Kidney glomerular epithelial cell (primary cell): Measurements from ENCODE around the gene IGF2R.
"Not testable (repeated sequence)": the region's sequence is repeated elsewhere in the genome, so short reads cannot be mapped to it uniquely, and the experiment has no call there.

Source experiments
- DNase-seq: peaks from one replicate; lab custom pipeline; 2025; lab: John Stamatoyannopoulos, UW

IGF2R gene

DNA sequence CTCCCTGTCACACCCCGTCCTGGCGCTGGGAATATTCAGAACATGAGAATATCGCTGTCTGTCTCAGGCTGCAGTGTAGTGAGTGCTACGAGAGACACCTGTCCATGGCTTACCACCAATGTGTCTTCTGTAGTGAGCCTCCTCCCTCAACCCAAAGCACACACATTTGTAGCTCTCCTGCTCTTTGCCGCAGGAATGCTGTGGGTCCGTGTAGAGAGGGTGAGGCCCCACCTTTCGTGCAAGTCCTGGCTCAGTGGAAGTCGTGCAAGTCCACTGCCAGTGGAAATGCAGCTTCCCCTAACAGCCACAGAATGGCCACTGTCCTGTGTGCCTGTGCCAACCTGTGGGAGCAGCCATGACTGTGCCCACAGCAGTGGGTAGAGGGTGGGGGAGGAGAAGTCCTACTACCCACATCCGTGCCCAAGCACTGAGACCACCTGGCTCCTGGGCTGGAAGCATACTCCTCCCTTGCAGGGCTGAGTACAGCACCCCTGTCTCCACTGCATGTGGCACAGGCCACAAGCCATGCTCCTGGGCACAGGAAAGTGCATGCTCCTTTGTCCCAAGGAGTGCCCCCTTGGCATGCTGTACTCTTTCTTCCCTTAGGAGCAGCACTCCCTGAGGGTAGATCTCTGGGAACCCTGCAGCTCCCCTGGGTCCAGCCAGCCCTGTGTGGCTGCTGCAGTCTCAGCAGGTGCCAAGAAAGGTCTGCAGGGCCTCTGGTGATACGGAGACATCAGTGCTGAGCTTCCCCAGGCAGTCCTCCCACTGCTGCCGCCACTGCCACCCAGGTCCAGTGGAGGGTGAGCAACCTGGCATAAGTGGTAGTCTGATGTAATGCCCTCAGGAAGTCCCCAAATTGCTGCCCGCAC lies 28.0 kb downstream of the IGF2R start:
- no peak for DNase-seq

DNA sequence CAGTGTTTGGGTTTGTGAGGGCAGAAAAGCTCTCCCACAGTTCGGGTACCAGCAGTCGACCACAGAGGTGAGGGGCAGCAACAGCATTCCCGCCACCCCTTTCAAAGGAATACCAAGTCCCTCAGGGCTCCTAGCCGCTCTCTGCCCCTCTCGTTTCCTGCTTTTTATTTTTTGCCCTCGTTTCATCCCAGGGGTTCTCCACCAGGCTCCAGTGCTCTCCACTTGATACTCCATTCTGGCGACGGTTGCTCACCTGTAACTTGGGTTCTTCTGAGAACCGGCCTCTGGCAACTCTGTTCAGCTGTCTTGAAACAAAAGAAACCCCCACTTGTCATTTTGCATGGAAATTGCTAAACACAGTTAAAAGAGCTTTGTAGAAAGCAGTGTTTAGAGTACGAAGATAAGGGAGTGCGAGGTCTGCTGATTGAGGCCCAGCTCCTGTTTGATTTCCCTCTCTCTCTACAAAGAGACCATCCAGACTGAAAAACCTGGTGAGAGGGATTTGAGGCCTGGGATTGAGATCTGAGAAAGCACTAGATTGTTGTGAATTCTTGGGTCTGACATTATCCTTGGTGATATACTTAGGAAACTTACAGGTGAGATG lies 28.7 kb downstream of the IGF2R start:
- DNase-seq, result no peak

DNA sequence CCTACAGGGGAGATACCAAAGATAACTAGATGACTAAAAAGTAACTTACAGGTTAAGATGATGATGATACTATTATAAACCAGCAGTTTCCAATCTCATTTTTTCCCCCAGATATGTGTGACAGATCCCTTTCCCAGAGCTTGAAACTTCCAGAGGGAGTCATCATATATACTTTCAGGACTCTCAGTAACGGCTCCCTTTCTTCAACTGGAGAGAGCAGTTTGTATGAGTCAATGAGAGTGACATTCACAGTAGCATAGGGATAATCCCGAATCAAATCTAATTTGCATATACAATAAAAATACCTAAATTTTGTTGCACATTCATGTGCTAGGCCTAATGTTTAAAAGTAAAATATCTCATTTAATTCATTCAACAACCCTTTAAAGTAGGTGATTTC lies 29.7 kb downstream of the IGF2R start:
- DNase-seq, result no peak

DNA sequence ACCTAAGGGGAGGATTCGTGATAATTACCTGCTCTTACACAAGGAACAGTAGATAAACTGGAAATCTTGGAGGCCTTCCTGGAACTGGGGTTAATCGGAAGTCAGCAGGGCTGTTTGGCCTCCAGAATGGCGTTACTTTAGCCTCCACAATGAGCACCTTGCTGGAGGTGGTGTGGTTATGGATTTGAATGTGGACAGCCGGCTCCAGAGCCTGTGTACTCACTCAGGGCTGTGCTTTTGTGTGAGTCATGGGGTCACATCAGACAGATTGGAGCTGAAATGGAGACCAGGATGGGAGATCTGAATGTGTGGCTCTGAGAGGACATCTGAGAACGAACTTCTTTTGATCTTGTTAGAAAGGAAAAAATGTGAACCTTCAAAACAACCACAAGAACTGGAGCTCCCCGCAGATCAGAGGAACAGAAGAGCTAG lies 30.4 kb downstream of the IGF2R start:
- DNase-seq, result no peak

DNA sequence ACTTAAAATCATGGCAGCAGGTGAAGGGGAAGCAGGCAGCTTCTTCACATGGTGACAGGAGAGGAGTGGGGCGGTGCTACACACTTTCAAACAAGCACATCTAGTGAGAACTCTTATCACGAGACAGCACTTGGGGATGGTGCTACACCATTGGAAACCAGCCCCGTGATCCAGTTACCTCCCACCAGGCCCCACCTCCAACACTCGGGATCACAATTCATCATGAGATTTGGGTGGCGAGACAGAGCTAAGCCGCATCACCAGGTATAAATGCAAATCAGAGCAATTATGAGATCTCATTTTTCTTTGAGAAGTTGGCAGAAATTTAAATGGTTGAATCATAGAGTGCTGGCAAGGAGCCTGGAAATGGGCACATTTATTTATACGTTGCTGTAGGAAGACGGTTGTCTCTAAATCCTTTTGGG lies 31.4 kb downstream of the IGF2R start:
- no peak for DNase-seq

DNA sequence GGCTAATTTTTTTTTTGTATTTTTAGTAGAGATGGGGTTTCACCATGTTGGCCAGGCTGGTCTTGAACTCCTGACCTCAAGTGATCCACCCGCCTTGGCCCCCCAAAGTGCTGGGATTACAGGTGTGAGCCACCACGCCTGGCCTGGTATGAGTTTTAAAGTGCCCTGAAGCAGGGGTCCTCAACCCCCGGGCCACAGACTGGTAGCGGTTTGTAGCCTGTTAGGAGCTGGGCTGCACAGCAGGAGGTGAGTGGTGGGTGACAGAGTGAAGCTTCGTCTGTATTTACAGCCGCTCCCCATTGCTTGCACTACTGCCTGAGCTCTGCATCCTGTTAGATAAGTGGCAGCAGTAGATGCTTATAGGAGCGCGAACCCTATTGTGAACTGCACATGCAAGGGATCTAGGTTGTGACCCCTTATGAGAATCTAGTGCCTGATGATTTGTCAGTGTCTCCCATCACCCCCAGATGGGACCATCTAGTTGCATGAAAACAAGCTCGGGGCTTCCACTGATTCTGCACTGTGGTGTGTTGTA lies 32.1 kb downstream of the IGF2R start:
- DNase-seq, result not testable (repeated sequence)

DNA sequence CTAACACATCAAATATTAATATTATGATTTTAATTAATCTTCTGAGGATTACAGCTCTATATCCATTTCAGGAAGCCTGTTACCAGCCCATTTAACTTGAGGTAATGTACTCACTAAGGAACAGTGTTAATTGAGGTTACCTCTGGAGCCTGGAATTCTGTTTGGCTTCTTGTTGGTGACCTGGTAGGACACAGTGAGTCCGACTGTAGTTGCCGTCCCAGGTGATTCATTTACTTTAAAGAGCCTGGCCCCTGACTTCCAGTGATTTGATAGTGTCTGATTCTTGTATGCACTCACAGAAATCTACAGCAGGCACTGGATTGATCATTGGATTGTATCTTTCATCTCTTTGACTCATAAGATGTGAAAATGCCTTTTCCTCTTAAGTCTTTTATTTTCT lies 34.0 kb downstream of the IGF2R start:
- no peak for DNase-seq

DNA sequence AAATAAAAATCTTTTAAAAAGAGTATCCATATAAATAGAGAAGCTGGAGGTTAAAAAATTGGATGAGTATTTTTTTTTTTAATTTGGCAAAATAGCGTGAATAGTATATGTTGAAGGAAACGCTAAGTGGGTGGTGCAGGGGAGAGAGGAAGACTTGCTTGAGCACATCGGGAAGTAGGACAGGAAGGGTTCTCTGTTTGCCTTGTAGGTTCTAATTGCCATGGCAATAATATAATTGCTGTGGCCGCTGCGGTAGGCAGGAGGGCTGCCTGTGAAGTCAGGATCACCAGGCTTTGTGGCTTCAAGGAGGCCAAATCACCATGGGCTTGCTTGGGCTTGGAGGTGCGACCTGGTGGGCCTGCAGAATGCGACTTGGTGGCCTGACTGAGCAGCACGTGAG lies 35.1 kb downstream of the IGF2R start:
- no peak for DNase-seq

DNA sequence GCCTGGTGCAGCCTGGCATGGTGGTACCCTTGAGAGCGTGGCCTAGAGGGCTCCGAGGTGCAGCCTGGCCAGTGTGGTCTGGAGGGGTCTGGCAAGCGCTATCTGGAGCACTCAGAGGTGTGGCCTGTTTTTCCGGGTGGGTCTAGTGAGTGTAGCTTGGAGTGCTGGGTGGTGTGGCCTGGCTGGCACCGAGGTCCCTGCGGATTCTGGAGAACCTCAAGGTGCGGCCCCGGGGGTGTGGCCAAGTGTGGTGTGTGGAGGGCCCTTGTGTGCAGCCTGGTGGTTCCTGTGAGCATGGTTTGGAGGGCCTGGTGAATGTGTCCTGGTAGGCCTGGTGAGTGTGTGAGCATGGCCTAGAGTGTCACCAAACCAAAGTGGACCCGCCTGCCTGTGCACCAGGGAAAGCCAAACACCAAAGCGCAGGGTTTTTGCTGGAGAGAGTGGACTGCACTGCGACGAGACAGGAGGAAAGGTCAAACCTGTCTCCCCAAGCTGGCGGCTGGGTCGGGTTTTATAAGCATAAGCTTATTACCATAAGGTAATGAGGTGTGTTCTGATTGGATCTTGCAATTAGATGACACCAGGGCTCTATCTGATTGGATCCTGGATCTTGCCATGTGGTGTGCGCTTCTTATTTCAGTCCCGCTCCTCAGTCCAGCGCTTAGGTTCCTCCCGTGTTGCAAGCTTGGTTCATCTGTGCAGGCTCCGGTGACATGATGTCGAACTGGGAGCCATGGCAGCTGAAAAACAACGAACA lies 35.7 kb downstream of the IGF2R start:
- DNase-seq, result no peak

DNA sequence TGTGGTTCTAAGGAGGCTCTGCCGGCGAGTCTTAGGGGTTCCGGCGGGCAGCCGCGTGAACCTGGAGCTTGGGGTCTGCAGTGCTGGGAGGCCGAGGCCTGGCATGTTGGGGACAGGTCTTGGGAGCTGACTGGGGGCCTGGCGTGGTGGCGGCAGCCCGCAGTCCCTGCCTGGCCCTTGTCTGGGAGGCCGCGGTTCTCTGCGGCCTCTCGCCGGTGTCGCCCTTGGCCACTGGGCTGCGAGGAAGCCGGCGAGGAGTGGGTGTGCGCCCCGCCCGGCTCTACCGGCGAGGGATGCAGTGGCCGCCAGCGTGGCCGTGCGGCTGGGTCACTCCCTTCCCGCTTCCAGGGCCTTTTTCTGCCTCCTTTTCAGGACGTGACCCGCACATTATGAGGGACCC lies 36.3 kb downstream of the IGF2R start:
- no peak for DNase-seq

DNA sequence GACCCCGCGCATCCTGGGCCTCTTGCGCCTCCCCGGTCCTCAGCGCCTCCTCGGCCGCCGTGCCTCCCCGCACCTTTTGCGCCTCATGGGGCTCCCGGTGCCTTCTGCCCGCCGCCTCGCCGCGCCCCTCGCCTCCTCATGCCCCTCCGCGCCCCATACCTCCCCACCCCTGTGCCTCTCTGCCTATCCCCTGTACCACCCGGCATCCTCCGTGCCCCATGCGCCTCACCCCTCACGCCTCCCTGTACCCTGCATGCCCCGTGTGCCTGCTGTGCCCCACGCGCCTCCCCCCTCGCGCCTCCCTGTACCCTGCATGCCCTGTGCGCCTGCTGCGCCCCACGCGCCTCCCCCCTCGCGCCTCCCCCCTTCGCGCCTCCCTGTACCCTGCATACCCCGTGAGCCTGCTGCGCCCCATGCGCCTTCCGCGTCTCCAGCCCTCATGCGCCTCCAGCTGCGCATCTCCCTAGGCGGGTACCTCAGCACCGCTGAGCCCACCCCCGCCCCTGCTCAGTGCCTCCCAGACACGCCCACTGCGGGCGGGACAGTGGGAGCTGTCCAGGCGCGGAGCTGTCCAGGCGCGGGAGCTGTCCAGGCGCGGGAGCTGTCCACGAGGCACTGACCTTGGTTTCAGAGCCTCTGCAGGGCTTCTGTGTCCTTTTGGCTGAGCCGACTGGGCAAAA lies 37.1 kb downstream of the IGF2R start:
- DNase-seq, result no peak

DNA sequence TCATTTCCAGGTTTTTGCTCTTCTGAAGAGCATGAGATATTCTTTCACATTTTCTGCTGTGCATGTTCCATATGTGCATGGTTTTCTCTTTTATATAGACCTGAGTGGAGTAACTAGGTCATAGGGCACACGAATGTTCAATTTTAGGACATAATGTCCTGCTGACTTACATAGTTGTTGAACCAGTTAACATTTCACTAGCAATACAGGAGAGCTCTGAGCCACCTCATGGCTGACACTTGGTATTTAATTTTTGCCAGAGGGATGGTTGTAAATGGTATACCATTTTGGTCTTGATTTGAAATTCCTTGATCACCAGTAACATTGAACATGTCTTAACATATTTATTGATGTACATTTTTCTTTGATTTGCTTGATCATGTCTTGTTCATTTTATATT lies 38.3 kb downstream of the IGF2R start:
- DNase-seq, result no peak

DNA sequence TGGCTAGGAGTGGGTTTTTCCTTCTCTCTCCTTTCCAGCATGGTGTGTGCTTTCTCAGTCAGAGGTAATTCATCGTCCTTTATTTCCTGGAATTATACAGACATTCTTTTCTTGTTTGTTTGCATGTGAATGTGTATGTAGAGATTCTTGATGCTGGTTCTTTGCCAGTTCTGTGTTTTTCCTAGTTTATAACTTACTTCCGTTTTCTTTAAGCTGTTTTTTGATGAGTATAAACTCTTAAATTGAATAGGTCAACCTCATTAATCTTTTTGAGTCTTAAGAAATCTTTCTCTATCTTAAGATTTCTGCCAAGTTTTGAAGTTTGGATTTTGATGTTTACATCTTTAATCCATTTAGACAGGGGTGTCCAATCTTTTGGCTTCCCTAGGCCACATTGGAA lies 38.7 kb downstream of the IGF2R start:
- no peak for DNase-seq

DNA sequence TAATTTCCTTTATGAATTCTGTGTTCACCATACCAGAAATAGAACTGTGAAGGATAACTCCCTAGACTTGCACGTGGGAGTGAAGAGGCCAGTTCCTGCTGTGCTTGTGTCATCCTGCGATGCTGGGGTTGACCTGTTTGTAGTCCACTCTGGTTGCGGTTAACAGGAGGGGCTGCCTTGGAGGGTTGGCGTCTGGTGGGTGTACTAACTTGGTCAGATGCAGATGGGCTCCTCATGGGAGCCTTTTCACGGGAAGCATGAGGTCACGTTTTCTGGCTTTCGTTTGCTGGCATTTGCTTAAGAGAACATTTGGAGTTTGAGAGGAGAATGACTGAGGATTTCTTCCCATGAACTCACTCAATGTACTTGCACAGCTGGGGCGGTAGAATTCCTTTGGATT lies 41.2 kb downstream of the IGF2R start:
- no peak for DNase-seq

DNA sequence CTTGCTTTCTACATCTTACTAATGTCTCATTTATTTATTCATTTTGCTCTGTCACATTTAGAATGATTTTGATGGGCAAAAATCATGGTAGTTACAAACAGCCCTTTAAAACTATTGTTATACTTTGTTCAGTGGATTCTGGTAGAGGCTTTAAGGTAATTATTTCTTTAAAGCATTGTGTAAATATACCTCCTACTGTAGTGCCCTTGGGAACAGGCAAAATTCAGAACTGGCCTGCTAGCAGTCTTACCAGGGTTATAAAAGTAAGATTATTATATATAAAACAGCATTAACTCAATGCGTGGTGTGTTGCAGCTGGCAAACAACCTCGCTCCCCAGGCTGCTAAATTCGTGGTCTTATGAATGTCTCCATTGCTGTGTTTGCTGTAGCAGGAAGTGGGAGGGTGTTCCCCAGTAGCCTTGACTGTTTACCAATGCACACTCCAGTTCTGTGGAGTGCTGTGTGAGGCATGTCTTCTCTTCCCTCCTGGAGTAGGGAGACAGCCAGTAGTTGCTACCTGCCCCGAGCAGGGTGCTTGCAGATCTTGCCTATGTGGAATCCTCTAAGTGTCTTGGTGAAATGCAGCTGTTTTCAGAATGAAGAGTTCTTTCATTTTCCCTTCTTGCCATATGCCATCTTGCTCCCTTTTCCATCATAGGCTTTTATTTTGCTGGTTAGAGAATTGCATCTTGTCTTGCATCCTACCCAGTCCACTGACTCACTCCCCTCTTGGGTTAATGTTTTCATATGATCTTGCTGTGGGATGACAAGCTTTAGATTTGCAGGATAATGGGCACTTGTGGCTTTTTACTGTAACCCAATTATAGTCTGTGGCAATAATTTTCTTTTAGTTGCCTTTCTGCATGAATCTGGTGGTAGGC lies 45.3 kb downstream of the IGF2R start:
- no peak for DNase-seq

DNA sequence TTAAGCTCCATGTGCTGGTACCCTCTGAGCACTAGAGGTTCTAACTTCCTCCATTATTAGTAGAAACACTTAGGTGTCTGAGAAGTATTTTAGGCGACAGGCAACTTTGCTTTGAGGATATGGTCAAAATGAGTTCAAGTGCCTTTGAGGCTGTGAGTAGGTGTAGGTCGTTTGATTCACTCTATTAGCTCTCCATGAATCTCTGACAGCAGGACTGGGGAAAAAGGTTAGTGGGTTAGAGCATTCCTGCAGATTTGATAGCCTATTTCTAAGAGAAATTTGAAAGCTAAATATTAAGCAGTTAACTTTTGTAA lies 45.9 kb downstream of the IGF2R start:
- no peak for DNase-seq

DNA sequence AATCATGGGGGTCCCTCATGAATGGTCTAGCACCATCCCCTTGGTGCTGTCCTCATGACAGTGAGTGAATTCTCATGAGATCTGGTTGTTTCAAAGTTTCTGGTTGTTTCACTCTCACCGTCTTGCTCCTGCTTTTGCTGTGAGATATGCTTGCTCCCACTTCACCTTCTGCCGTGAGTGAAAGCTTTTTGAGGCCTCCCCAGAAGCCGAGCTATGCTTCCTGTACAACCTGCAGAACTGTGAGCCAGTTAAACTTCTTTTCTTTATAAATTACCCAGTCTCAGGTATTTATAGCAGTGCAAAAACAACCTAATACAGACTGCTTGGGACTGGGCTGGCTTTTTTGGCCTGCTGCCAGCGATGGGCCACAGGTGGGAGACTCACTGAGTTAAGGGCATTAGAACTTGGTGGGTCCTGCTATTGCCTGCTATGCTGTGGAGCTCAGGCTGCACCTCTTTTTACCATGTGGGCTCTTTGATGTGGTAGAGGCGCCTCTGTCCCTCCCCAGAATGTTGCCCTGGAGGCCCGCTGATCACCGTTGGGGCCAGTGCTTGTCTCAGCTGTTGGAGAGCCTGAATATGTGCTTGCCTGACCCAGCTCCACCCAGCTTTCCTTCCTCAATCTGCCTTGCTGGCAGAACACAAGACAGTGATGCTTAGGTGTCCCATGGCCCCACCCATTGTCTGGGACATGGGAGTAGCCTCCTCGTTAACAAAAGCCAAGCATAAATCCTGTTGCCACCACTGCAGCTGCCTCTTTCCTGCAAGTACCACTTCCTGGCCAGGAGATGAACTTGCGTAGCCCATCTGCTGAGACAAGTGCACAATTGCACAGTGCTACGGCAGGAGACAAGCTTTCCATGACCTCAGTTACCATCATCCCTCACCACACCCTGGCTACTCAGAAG lies 47.1 kb downstream of the IGF2R start:
- DNase-seq, result no peak

DNA sequence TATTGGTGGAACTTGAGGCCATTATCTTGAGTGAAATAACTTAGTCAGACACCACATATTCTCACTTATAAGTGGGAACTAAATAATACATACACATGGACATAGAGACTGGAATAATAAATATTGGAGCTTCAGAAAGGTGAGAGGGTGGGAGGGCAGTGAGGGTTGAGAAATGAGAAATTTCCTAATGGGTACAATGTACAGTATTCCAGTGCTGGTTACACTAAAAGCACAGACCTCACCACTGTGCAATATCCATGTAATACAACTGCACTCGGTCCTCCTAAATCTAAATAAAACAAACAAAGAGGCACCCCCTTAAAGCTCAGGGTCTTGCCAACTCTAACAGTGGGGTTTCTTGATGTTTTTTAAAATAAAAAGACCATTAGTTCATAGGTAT lies 53.2 kb downstream of the IGF2R start:
- no peak for DNase-seq

DNA sequence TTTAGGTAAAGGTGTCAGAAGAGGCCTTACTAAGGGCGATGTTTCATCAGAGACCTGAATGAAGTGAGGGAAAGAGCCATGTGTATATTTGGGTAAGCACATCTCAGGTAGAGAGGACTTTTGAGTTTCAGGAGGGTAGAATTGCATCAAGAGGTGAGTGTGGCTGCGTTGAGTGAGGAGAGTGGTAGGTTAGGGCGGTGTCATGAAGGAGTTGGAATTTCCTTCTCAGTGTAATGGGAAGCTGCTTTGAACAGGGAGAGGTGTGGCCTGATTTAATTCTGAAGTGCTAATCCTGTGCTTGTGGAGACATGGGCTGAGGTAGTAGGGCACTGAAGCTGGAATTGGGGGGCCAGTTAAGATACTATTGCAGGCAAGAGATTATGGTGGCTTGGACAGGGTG lies 53.9 kb downstream of the IGF2R start:
- DNase-seq, result no peak

DNA sequence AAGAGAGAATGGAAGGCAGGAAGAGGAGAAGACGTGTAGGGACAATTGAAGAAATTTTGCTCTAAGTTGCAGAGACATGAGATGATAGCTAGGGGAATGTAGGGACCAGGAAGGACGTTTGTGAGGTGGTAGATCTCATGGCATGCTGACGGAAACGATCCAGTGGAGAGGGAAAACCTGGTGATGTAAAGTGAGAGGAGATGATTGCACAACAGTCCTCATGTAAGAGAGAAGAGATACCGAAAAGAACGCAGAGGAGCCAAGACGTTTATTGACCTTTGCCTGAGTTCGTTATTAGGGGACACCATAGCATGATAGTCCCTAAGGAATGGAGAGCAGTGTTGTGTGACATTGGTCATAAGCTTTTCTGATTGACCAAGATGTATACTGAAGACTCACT lies 55.3 kb downstream of the IGF2R start:
- DNase-seq, result no peak
